Ectodermal cell (in vitro differentiated cells): ENCODE measurements around the gene RNF149.

Experiments used
- H3K27ac ChIP-seq: 2 replicates; pipeline ENCODE4 v1.7.0; 2013; ENCODE audit warnings: mild to moderate bottlenecking, low read depth, low read length; ENCODE audit not compliant: insufficient read depth, poor library complexity, severe bottlenecking
- H3K27me3 ChIP-seq: 2 replicates; pipeline ENCODE4 v1.7.0; 2013; ENCODE audit warnings: mild to moderate bottlenecking, low read length; ENCODE audit not compliant: insufficient read depth, control insufficient read depth, poor library complexity, severe bottlenecking
- H3K36me3 ChIP-seq: one replicate; pipeline ENCODE4 v1.7.0; 2013; ENCODE audit warnings: low read length; ENCODE audit not compliant: control insufficient read depth, insufficient read depth
- H3K4me1 ChIP-seq: one replicate; pipeline ENCODE4 v1.7.0; 2013; ENCODE audit warnings: low read length; ENCODE audit not compliant: control insufficient read depth, insufficient read depth
- H3K4me3 ChIP-seq: 2 replicates; pipeline ENCODE4 v1.7.0; 2013; ENCODE audit warnings: low read depth, low read length, control low read depth; ENCODE audit not compliant: insufficient read depth
- H3K9me3 ChIP-seq: 2 replicates; pipeline ENCODE4 v1.7.0; 2013; ENCODE audit warnings: mild to moderate bottlenecking, low read length, moderate library complexity; ENCODE audit not compliant: control insufficient read depth
- WGBS, 2 experiments: methylation state at CpG; one replicate each; pipeline ENCODE4 v1.1.7; 2013; ENCODE audit warnings: missing lambda C conversion rate in 2 of 2; 5-methylcytosine and 5-hydroxymethylcytosine counted together

RNF149 gene

GRCh38 chr2:101234169-101234938 is 74.1 kb downstream of the RNF149 start:
- Histone ChIP-seq H3K36me3 (no peaks in the 10 kb centered on the region), H3K4me3 (no peak overlapping the region), H3K27me3 (no peaks in the 10 kb centered on the region), H3K4me1 (no peaks in the 10 kb centered on the region), H3K9me3 (no peaks in the 10 kb centered on the region), H3K27ac (no peak overlapping the region)
- WGBS, 2 experiments = 85 to 87% methylated on average over 12 of the region's 12 CpGs

- H3K4me1 ChIP-seq = no peaks in the 10 kb centered on the region
- WGBS, 2 experiments = 92 to 96% methylated on average over 6 of the region's 6 CpGs
- no peaks in the 10 kb centered on the region for H3K9me3 ChIP-seq
- H3K27me3 ChIP-seq = no peaks in the 10 kb centered on the region
- no peak overlapping the region for H3K4me3 ChIP-seq
- no peak overlapping the region for H3K27ac ChIP-seq
- no peaks in the 10 kb centered on the region for H3K36me3 ChIP-seq
Measured at GRCh38 chr2:101232770-101233169, 75.7 kb downstream of the RNF149 start.

DNA sequence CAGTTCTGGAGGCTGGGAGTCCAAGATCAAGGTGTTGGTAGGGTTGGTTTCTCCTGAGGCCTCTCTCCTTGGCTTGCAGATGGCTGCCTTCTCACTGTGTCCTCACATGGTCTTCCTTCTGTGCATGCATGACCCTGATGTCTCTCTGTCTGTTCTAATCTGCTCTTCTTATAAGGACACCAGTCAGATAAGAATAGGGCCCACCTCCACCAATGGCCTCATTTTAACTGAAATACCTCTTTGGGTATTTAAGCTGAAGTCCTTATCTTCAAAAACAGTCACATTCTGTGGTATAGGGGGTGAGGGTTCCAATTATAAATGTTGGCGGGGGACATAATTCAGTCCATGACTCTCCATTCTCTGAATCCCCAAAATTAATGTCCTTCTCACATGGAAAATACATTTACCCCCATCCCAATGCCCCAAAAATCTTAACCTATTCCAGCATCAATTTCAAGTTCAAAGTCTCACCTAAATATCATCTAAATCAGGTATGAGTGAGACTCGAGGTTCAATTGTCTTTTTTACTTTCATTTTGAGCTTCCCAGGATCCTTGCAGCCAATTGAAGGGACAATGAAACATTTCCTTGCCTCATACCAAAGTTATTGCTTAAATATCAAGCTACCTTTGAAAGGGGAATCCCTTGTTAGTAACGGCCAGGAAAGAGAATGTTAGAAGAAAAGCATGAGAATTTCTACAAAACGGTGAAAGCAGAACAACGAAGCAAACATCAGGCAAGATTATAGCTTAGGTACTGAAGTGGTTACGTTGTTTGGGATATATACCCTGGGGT is 76.4 kb downstream of the RNF149 start:
- Histone ChIP-seq H3K27me3 (no peaks in the 10 kb centered on the region), H3K36me3 (no peaks in the 10 kb centered on the region), H3K4me3 (no peak overlapping the region), H3K27ac (no peak overlapping the region), H3K9me3 (no peaks in the 10 kb centered on the region), H3K4me1 (no peaks in the 10 kb centered on the region)
- 89 to 95% methylated on average over 6 of the region's 6 CpGs for WGBS, 2 experiments

DNA sequence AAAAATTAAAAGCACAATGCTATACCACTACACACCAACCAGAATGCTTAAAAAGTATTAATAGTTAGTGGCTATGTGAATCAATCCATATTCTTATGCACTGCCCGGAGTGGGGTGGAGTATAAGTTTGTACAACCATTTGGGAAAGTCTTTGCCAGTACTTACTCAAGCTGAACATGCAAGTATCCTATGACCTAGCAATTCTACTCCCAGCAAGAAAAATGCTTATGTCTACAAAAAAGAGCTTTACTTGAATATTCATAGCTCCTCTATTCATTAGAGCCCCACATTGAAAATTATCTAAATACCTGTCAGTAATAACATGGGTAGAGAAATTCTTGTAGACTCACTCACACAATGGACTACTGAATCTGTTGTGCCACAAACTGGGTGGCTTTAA is 77.3 kb downstream of the RNF149 start:
- Histone ChIP-seq H3K36me3 (no peaks in the 10 kb centered on the region), H3K4me3 (no peak overlapping the region), H3K27ac (no peak overlapping the region), H3K4me1 (no peaks in the 10 kb centered on the region), H3K27me3 (no peaks in the 10 kb centered on the region), H3K9me3 (no peaks in the 10 kb centered on the region)
- 100% methylated on average over 1 of the region's 1 CpG for WGBS, 2 experiments

DNA sequence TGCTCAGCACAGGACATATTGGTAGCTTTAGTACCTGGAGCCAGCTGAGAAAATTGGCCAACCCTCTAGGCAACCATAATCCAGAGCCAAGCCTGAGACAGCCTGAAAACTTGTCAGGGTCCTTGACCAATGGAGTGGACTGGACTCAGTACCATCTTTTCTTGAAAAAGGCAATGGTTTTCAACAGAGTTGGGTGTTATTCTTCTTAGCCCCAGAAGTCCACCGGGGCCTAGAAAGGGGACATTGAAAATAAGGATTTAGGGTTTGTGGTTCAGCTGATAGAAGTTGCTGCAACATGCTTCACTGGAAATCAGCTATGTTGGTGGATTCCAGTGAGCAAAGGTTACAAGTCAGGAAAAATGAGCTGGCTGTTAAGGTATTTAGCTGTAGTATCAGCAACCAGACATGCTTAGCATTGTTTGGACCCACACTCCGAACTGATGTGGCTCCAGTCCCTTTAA is 77.9 kb downstream of the RNF149 start:
- Histone ChIP-seq H3K27ac (no peak overlapping the region), H3K4me3 (no peak overlapping the region), H3K9me3 (no peaks in the 10 kb centered on the region), H3K4me1 (no peaks in the 10 kb centered on the region), H3K36me3 (no peaks in the 10 kb centered on the region), H3K27me3 (no peaks in the 10 kb centered on the region)
- 92 to 97% methylated on average over 2 of the region's 2 CpGs for WGBS, 2 experiments
